HuH-7 (cell line): Measurements from ENCODE around the gene NOA1.
"Not testable (repeated sequence)": the region's sequence is repeated elsewhere in the genome, so short reads cannot be mapped to it uniquely, and the experiment has no call there.

Source experiments
- DNase-seq: peaks from one replicate; pipeline ENCODE4 v3.0.0; 2011; ENCODE audit warnings: low spot score

The NOA1 gene

GRCh38 chr4:56958111-56958517 lies 19.3 kb downstream of the NOA1 start:
- DNase-seq: no peak

DNA sequence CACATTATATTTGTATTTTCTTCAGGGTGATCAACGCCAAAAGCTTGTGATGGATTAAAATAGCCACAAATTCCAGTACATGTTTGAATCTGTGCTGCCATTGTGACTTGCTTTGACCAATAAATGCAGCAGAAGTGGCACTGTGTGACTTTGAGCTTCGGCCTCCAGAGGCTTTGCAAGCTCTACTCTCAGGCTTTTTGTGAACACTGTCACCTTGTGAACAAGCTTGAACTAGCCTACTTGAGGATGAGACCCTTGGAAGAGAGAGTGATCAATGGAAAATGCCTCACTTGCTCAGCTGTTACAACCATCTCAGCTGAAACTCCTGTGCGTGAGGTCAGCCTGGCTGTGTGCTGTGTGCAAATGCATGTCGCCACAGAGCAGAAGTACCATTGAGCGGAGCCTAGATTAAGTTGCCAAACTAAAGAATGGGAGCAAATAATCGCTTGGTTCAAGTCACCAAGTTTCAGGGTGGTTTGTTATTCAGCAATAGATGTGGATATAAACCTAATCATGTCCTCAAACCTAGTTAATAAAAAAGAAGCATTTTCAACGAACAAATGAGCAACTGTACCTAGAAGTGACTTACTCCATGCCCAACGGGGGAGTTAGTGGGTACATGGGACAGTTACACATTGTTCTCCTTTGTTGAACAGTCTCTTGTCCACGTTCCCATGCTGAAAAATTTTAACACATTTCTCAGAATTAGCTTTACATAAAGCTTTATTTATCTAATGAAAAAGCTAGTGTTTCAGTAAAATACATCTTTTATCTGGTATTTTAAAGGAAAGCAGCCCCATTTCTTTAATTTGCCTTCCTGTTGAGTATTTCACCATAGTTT lies 23.5 kb downstream of the NOA1 start:
- no peak for DNase-seq

- DNase-seq: no peak
Measured at GRCh38 chr4:56941403-56941802, 36.0 kb downstream of the NOA1 start.

DNA sequence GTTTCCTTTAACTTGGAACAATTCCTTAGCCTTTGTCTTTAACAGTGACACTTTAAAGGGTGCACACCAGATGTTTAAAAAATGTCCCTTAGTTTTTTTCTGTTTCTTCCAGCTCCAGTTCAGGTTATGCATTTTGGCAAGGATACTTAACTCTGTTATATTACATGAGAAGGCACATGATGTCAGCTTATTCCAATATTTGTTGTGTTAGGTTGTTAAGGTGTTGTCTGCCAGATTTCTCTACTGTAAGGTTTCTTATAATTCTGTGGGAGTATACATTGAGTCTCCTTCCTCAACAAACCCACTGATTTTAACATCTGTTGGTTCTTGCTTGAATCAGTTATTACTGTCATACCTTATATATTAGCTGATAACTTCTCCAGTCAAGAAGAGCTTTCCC lies 36.4 kb downstream of the NOA1 start:
- DNase-seq: no peak

- no peak for DNase-seq
Measured at GRCh38 chr4:56940403-56940802, 37.0 kb downstream of the NOA1 start.

GRCh38 chr4:56939826-56940225 lies 37.6 kb downstream of the NOA1 start:
- DNase-seq: not testable (repeated sequence)

- DNase-seq: no peak
Measured at GRCh38 chr4:56937262-56937661, 40.1 kb downstream of the NOA1 start.

- DNase-seq: no peak
Measured at GRCh38 chr4:56931924-56932323, 45.5 kb downstream of the NOA1 start.

- DNase-seq: no peak
Measured at GRCh38 chr4:56930638-56931037, 46.8 kb downstream of the NOA1 start.

DNA sequence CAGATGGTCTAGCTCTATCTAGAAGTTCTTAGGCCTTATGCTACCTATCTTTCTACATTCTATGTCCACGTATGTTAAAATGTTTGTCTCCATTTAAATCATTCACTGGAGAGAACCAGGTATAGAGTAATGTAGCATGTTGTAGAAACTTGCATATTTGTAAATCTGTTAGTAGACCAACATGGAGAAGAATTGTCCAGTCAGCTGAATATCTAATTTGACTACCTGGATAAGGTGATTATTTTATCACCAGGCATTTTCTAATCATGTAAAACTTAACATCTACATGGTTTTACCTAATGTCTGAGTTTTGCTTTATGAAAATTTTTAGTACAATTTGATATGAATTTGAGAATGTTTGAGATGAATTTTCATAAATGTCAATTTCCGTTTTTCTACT lies 50.2 kb downstream of the NOA1 start:
- DNase-seq: no peak

DNA sequence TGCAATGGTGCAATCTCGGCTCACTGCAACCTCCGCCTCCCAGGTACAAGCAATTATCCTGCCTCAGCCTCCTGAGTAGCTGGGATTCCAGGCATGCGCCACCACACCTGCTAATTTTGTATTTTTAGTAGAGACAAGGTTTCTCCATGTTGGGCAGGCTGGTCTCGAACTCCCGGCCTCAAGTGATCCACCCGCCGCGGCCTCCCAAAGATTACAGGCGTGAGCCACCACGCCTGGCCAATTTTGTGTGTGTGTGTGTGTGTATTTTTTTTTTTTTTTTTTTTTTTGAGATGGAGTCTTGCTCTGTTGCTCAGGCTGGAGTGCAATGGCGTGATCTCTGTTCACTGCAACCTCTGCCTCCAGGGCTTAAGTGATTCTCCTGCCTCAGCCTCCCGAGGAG lies 62.4 kb downstream of the NOA1 start:
- DNase-seq: not testable (repeated sequence)

DNA sequence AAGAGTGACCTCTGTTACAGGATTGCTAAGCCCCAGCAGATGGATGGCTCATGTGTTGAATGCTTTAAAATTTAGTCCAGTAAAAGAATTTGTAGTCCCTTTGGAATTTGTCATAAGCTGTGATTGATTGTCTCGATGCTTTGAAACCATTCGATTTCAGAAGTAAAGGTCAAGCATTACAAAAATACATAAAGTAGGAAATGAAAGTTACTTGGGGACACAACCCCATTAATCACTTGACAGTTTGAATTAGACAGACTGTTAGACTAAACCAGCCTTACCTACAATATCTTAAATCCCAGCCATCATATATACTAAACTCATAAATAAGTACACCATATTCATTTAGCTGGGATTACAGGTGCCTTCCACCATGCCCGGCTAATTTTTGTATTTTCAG lies 63.1 kb downstream of the NOA1 start:
- DNase-seq: no peak
